ENCODE measurements around the gene SYCE3.

SYCE3 gene

DNA sequence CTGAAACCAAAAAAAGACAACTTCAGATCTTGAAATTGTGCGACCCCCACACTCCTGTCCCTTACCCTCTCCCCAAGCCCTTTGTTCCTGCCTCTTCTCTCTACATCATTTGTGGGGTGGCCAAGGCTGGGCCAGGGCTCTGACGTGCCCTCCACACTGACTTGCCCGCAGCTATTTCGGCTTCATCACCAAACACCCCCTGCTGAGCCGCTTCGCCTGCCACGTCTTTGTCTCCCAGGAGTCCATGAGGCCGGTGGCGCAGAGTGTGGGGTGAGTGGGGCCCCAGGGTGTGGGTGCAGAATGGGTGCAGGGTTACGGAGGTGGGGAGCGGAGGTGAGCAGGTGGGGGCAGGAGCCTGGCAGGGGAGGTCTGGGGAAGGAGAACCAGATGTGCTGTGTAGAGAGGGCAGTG lies 47.3 kb upstream of the SYCE3 start:
- ChIA-PET CTCF (interaction anchor here (0.6 to 1.4 kb wide), 2 partner anchors 32 to 173 kb away, joined by 3 read pairs; no protein-coding TSS in a partner anchor), POLR2A (no interaction called here)
- Histone ChIP-seq H3K9me3 (ENCODE audit: control insufficient read depth, insufficient read depth, low read depth, low read length) (no peaks in the 10 kb centered on the region), H3K27ac (ENCODE audit: extremely low read depth, low read depth, low read length) (no peak overlapping the region), H3K36me3 (ENCODE audit: control insufficient read depth in 2 of 2, insufficient read depth in 1 of 2, low read length in 2 of 2) (peaks cover 0 to 49% of the 10 kb centered on the region in 2 experiments; a peak in 1 of 3 replicates), H3K4me3 (ENCODE audit: low read depth, low read length) (no peak overlapping the region), H3K4me1 (ENCODE audit: control insufficient read depth, insufficient read depth, low read length) (peaks cover 4% of the 10 kb centered on the region; the same call in 1 of the 2 replicates)
- TF ChIP-seq EGR2 (tag by site-specific recombination; IDR thresholded peaks at IDR 0.05; ENCODE audit: low read depth) (0 out of 2 replicates have a peak, but pooled peaks have one; percentile 13), TCF7L2 (IDR thresholded peaks at IDR 0.05; ENCODE audit: borderline replicate concordance, low read depth, low read length) (no peak), ZFHX2 (tag by site-specific recombination; conservative IDR thresholded peaks at IDR 0.05) (peak; percentile 29; the same call in 1 of the 2 replicates)
- TF ChIP-seq, protein P1, sequence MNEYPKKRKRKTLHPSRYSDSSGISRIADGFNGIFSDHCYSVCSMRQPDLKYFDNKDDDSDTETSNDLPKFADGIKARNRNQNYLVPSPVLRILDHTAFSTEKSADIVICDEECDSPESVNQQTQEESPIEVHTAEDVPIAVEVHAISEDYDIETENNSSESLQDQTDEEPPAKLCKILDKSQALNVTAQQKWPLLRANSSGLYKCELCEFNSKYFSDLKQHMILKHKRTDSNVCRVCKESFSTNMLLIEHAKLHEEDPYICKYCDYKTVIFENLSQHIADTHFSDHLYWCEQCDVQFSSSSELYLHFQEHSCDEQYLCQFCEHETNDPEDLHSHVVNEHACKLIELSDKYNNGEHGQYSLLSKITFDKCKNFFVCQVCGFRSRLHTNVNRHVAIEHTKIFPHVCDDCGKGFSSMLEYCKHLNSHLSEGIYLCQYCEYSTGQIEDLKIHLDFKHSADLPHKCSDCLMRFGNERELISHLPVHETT (tag by site-specific recombination; IDR thresholded peaks at IDR 0.05): no peak
- TF ChIP-seq, protein P2, sequence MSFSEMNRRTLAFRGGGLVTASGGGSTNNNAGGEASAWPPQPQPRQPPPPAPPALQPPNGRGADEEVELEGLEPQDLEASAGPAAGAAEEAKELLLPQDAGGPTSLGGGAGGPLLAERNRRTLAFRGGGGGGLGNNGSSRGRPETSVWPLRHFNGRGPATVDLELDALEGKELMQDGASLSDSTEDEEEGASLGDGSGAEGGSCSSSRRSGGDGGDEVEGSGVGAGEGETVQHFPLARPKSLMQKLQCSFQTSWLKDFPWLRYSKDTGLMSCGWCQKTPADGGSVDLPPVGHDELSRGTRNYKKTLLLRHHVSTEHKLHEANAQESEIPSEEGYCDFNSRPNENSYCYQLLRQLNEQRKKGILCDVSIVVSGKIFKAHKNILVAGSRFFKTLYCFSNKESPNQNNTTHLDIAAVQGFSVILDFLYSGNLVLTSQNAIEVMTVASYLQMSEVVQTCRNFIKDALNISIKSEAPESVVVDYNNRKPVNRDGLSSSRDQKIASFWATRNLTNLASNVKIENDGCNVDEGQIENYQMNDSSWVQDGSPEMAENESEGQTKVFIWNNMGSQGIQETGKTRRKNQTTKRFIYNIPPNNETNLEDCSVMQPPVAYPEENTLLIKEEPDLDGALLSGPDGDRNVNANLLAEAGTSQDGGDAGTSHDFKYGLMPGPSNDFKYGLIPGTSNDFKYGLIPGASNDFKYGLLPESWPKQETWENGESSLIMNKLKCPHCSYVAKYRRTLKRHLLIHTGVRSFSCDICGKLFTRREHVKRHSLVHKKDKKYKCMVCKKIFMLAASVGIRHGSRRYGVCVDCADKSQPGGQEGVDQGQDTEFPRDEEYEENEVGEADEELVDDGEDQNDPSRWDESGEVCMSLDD (tag by site-specific recombination; IDR thresholded peaks at IDR 0.05): peak; percentile 46; the same call in 1 of the 2 replicates
- TF ChIP-seq, protein P3, sequence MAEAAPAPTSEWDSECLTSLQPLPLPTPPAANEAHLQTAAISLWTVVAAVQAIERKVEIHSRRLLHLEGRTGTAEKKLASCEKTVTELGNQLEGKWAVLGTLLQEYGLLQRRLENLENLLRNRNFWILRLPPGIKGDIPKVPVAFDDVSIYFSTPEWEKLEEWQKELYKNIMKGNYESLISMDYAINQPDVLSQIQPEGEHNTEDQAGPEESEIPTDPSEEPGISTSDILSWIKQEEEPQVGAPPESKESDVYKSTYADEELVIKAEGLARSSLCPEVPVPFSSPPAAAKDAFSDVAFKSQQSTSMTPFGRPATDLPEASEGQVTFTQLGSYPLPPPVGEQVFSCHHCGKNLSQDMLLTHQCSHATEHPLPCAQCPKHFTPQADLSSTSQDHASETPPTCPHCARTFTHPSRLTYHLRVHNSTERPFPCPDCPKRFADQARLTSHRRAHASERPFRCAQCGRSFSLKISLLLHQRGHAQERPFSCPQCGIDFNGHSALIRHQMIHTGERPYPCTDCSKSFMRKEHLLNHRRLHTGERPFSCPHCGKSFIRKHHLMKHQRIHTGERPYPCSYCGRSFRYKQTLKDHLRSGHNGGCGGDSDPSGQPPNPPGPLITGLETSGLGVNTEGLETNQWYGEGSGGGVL (tag by site-specific recombination; IDR thresholded peaks at IDR 0.05): 0 out of 2 replicates have a peak, but pooled peaks have one; percentile 23
- TF ChIP-seq, protein P4, sequence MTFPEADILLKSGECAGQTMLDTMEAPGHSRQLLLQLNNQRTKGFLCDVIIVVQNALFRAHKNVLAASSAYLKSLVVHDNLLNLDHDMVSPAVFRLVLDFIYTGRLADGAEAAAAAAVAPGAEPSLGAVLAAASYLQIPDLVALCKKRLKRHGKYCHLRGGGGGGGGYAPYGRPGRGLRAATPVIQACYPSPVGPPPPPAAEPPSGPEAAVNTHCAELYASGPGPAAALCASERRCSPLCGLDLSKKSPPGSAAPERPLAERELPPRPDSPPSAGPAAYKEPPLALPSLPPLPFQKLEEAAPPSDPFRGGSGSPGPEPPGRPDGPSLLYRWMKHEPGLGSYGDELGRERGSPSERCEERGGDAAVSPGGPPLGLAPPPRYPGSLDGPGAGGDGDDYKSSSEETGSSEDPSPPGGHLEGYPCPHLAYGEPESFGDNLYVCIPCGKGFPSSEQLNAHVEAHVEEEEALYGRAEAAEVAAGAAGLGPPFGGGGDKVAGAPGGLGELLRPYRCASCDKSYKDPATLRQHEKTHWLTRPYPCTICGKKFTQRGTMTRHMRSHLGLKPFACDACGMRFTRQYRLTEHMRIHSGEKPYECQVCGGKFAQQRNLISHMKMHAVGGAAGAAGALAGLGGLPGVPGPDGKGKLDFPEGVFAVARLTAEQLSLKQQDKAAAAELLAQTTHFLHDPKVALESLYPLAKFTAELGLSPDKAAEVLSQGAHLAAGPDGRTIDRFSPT (tag by site-specific recombination; IDR thresholded peaks at IDR 0.05): peak; percentile 58; the same call in 1 of the 2 replicates
- TF ChIP-seq, protein P5, sequence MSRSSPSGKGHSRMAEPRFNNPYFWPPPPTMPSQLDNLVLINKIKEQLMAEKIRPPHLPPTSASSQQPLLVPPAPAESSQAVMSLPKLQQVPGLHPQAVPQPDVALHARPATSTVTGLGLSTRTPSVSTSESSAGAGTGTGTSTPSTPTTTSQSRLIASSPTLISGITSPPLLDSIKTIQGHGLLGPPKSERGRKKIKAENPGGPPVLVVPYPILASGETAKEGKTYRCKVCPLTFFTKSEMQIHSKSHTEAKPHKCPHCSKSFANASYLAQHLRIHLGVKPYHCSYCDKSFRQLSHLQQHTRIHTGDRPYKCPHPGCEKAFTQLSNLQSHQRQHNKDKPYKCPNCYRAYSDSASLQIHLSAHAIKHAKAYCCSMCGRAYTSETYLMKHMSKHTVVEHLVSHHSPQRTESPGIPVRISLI (tag by site-specific recombination; IDR thresholded peaks at IDR 0.05): no peak

DNA sequence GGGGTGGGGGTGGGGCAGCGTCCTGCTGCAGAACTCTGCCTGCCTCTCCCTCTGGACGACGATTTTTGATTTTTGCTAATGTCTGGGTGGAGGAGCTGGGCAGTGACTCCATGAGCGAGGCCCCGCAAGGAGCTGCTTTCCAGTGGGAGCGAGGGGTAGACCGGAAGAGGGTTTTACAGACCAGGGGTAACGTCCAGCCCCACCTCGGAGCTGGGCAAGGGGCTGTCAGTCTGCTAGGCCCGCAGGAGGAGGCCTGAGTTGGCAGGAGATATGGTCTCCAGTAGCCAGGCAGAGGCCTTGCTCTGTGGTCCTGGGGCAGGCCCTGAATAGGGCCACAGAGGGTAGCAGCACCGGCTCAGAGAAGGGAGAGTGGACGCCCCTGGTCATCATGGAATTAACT lies 46.9 kb upstream of the SYCE3 start:
- ChIA-PET POLR2A (no interaction called here), CTCF (interaction anchor here (0.6 to 1.4 kb wide), 2 partner anchors 33 to 173 kb away, joined by 3 read pairs; no protein-coding TSS in a partner anchor)
- H3K36me3 ChIP-seq (ENCODE audit: control insufficient read depth in 2 of 2, insufficient read depth in 1 of 2, low read length in 2 of 2): peaks cover 0 to 53% of the 10 kb centered on the region in 2 experiments; a peak in 1 of 3 replicates
- H3K4me3 ChIP-seq (ENCODE audit: low read depth, low read length): no peak overlapping the region
- H3K9me3 ChIP-seq (ENCODE audit: control insufficient read depth, insufficient read depth, low read depth, low read length): no peaks in the 10 kb centered on the region
- TF ChIP-seq BCL11A (tag by site-specific recombination; IDR thresholded peaks at IDR 0.05; ENCODE audit: low read depth) (no peak), ZNF837 (tag by site-specific recombination; IDR thresholded peaks at IDR 0.05) (no peak), ZSCAN30 (tag by site-specific recombination; IDR thresholded peaks at IDR 0.05) (no peak), ZNF404 (tag by site-specific recombination; IDR thresholded peaks at IDR 0.05) (no peak), ZNF114 (tag by site-specific recombination; IDR thresholded peaks at IDR 0.05) (no peak), WT1 (tag by site-specific recombination; IDR thresholded peaks at IDR 0.05) (no peak), HOXA7 (CRISPR knock-in tag; IDR thresholded peaks at IDR 0.05; ENCODE audit: borderline replicate concordance) (no peak), ZNF19 (tag by site-specific recombination; IDR thresholded peaks at IDR 0.05; ENCODE audit: low read depth) (no peak), ZNF830 (tag by site-specific recombination; IDR thresholded peaks at IDR 0.05; ENCODE audit: low read depth) (no peak), ZNF561 (tag by site-specific recombination; IDR thresholded peaks at IDR 0.05; ENCODE audit: borderline replicate concordance) (no peak)
- TF ChIP-seq, protein P6, sequence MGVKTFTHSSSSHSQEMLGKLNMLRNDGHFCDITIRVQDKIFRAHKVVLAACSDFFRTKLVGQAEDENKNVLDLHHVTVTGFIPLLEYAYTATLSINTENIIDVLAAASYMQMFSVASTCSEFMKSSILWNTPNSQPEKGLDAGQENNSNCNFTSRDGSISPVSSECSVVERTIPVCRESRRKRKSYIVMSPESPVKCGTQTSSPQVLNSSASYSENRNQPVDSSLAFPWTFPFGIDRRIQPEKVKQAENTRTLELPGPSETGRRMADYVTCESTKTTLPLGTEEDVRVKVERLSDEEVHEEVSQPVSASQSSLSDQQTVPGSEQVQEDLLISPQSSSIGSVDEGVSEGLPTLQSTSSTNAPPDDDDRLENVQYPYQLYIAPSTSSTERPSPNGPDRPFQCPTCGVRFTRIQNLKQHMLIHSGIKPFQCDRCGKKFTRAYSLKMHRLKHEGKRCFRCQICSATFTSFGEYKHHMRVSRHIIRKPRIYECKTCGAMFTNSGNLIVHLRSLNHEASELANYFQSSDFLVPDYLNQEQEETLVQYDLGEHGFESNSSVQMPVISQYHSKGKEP (tag by site-specific recombination; IDR thresholded peaks at IDR 0.05): no peak
- H3K27ac ChIP-seq (ENCODE audit: extremely low read depth, low read depth, low read length): no peak overlapping the region
- H3K4me1 ChIP-seq (ENCODE audit: control insufficient read depth, insufficient read depth, low read length): peaks cover 4% of the 10 kb centered on the region; the same call in 1 of the 2 replicates
